Measurements from ENCODE around the gene SLC66A2.

Gene SLC66A2

GRCh38 chr18:79852561-79853302, 98.7 kb downstream of the SLC66A2 start:
- DNase-seq: no peak
